ENCODE results near the gene TRPV4.

Gene TRPV4

GRCh38 chr12:109760930-109761921 is 72.0 kb downstream of the TRPV4 start:
- DNase-seq: no peak

DNA sequence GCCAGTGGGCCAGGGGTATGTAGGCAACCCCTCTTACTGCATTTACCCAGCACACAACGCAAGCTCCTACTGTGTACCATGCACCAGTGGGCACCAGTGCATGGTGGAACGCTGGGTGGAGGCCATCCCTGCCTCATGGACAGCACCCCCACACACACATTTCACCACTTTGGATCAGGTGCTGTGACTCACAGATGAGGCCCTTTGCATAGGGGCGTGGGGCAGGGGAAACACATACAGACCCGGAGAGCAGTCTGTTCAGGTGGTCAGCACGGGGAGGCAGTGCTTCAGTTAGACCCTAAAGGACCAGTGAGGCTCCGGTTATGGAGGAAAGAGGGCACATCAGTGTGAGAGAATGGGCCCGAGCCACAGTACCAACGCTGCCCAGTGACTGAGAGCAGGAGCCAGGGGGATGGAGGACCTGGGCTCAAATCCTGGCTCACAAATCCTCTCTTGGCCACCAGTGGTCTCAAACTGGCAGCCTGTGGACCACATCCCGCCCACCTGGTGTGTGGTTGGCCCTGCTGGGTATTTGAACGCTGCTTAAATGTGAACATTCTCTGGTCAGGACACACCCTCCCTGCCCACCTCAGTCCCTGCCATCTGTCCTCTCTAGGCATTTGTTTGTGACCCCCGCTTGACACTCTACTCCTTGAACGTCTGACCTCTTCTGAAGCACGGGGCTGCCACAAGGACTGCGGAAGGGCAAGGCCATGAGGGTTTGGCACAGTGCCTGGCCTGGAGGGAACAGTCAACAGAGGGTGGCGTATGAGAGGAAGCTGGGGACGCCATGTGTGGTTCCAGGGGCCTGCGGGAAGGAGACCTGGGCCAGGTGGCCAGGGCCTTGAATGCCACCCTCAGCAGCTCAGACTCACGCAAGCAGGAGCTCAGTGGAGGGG is 72.9 kb downstream of the TRPV4 start:
- DNase-seq: no peak

- DNase-seq: no peak
These were observed 73.6 kb downstream of the TRPV4 start for GRCh38 chr12:109759595-109759994.

DNA sequence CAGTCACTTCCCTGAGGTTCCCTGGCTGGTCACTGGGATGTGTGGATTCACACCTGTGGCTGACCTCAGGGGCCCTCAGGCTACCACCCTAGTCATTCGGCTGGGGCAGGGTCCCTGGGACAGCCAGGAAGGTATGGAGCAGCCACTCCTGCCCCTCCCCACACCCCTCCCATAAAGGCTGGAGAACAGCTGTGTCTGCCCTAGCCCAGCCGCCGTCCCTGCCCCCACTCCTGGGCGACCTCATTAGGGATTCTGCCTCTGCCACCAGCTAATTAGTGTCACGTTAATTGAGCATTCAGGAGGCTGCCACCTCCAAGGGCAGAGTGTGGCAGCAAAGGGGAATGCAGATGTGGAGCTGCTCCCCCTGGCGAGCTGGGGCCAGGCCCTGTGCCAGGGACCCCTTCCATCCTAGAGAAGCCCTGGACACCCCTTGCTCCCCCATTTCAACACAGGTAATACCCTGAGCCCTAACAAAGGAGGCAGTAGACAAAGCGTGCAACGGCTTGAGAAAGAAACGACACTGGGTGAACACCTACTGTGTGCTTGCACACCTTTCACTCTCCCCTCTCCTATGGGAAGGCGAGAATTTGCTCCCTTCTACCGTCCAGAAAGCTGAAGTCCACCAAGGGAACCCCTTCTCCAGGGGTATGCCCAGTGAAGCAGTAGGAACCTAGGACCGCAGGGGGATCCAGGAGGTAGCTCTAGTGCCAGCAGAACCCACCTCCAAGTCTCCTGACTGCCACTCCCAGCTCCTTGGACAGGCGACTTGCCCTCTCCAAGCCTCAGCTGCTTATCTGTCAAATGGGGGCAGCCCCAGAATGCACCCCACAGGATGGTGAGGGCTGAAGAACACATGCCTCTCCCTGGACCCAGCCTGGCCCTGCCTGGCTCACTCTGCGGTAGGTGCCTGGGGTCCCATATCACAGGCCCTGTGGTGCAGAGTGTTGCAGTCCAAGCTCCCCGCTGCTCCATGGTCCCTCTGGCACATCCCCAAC is 74.5 kb downstream of the TRPV4 start:
- DNase-seq: no peak

DNA sequence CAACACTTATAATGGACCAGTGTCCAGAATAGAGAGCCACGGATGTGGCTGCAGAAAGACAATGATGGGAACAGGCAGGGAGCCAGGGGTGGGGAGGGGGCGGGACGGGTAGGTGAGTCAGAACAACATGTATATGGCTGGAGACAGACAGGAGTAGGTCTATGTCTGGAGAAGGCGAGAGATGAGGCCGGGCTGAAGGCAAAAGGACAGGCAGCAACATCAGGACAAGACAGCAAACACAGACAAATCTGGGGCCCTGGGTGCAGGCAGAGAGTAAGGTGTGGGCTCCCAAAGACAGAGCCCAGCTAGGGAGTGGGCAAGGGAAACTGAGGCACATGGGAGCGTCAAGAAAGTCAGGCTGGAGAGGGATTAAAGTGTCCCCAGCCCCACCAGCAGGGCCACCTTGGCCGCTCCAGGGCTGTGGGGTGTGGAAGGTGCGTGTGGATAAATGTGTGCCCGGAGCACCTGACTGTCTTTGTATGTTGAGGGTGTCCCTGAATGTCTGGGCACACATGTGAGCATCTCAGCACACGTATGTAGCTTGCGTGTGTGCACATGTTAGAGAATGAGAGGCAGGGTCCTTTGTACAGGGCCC is 75.4 kb downstream of the TRPV4 start:
- no peak for DNase-seq

DNA sequence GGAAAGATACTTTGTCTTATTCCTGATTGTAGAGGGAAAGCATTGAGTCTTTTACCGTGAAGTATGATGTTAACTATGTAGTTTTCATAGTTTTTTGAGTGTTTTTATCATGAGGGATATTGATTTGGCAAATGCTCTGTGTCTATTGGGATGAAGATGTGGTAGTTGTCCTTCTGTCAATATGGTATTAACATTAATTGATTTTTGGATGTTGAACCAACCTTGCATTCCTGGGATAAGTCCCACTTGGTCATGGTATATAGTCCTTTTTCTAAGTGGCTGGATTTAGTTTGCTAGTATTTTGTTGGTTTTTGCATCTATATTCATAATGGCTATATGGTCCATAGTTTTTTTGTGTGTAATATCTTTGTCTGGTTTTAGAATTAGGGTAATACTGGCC is 76.7 kb downstream of the TRPV4 start:
- no peak for DNase-seq

- no peak for DNase-seq
These were observed 79.2 kb downstream of the TRPV4 start for GRCh38 chr12:109753959-109754358.

DNA sequence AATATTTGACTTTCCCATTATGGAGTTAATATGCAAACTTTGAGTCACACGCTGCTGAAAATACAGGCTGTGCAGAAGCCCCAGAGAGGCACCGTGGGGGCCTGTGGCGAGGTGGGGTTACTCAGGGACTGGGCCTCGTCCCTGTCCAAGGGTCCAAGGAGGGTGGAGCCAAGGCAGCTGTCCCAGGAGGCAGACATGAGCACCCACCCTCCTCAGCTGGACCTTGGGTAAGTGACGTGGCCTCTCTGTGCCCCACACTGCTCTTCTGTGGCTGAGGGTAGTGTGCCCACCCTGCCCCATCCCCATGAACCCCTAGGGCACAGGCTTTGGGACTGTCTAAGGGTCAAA is 80.2 kb downstream of the TRPV4 start:
- no peak for DNase-seq

- no peak for DNase-seq
These were observed 80.8 kb downstream of the TRPV4 start for GRCh38 chr12:109752117-109753053.

DNA sequence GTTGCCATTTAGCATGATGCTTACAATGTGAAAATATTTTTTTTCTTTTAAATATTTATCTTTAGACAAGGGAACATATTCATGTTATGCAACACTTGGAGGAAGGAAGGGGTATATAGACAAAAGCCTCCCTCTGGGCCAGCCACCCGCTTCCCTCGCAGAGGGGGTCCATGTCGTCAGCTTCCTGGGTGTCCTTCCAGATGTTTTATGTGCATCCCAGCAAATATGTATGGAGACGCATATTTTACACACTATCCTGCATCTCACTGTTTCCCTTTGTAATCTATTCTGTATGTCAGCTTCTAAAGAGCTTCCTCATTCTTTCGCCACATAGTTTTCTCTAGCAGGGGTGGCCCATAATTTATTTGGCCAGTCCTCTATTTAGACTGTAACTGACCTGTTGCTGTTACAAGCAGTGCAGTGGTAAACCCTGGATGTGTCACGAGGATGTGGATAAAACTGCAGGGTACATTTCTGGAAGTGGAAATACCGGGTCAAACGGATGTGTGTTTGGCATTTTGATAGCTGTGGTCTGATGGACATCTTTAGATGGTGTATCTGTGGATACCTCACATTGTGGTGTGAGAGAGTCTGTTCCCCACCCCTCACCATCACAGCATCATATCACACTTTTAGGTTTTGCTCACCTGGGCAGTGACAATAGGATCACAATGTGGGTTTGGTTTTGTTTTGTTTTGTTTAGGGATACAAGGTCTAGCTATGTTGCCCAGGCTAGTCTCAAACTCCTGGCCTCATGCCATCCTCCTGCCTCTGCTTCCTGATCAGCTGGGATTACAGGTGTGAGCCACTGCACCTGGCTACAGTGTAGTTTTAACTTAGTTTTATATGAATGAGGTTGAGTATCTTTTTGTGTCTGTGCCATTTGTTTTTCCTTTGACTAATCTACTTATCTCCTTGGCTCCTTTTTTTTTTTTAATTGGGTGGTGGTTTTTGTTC is 87.9 kb downstream of the TRPV4 start:
- DNase-seq: no peak

- DNase-seq: no peak
These were observed 89.2 kb downstream of the TRPV4 start for GRCh38 chr12:109744026-109744425.

DNA sequence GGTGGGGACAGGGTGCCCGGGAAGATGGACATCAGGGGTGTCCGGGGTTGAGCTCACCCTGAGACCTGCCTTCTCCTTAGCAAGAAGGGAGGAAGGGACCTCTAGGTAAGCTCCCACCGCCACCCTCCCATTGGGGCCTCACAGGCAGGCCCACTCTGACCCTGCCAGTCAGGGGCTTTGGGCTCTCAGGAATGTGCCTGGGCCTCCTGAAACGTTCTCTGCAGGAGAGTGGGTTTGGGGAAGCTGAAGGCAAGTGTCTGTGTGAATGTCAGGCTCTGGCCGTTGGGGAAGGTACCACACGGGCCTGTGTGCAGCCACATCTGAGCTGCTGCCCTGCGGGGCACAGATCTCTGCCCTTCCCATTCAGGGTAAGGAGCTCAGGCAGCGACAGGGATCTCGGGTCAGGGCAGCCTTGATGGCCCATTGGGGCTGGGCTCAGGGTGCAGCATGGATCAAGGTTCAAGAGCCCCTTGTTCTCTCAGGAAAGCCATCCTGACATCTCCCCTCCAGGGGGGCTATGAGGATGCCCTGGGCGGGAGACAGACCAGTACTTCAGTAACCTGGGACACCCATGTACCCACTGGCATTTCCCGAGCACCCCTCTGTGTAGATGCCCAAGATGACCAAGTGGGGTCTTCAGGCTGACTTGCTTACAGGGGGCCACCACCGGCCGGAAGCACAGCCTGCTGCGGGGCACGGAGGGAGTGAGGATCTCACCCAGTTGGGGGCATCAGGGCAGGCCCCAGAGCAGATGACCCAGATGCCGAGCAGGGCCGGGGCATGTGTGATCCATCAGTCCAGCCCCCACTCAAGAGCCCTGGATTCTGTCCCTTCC is 89.9 kb downstream of the TRPV4 start:
- DNase-seq: no peak

DNA sequence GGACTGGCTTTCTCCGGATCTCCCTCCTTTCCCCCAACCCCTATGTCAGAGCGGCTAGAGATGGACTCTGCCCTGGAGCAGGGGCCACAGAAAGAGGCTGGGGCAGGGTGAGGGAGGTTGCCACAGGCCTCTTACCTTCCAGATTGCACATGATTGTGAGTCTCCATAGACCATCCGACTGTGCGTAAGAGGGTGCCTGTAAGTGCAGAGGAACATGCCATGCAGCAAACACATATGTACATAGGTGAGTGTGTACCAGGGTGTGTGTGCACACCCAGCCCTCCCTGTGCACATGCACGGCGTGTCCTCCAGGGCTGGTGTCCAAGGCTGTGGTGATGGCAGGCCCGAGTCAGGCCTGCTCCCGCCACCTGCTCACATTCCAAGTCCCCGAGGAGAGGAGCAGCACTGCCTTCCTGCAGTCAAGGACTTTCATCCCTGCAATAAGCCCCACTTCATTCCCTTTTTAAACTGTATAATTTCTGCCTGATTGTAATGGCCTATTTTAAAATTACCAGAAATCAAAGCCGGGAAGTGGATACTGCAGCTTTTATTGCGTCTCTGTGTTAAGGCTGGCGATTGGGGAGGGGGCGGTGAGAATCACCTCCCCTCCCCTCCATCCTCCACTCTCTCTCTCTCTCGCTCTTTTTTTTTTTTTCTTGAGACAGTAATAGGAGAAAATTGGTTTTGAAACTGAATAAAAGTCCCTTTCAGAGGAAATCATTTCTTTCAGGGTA is 91.1 kb downstream of the TRPV4 start:
- no peak for DNase-seq

DNA sequence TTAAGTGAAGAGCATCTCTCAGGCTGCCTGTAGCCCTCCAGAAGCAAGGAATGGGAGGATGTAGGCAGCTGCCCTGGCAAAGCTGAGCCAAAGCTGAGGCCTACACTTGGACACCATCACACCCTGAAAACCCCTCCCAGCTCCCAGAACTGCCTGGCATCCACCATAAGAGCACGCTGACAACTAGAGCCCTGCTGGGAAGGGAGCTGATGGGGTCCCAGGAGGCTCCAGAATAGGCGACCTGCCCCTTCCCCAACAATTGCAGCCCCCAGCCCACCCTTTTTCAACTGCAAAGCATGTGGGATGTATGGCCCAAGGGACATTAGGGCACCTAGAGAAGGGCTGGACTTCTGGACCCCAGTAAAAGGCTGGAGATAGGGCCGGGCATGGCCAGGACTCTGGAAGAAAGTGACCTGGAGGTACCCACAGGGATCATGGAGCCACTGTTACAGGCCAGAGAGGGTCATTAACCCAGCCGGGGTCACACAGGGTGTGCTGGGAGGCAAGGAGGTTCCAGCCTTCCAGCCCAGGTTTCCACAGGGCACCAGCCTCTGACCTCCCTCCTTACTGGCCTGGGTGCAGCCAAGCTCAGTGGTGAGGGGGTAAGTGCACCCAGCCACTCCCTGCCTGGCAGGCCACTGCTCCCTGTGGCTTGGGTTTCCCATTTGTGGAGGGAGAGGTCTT is 91.8 kb downstream of the TRPV4 start:
- no peak for DNase-seq

GRCh38 chr12:109740694-109741245 is 92.4 kb downstream of the TRPV4 start:
- DNase-seq: no peak

DNA sequence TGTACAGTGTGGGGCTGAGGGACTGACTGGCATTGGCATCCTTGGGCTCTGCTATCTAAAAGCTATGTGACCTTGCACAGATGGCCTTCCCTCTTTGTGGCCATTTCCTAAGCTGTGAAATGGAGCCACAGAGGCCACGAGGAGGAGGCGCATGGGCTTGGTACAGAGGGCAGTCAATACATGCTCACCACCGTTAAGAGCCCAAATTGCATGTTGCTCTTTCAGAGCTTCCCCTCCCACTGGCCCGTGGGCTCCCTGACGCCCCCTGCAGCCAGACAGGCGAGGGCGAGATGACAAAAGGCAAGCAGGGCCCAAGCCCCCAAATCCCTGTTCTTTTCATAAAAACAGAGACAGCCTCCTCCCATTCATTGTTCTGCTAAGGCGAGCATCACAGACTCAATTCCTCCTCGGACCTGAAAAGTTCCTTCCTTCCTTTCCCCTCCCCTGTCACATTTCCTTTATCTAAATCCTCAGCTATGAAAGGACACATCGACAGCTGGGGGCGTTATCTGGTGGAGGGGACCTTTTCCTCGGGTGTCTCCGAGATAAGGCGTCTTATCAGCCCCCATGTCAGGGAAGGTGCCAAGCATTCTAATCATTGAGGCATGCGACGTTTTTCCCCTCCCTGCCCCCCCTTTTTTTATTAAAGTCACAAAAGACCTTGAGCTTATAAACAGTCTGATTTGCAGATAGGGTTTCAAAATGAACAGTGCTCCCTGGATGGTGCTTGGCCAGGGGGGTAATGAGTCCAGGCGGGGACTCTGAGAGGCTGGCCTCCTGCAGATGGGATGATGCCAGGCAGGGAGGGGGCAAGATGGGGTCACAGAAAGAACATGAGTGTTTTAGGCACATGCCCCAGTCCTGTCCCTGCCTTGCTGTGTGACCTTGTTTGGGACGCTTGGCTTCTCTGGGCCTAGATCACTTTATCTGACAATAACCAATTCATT is 93.2 kb downstream of the TRPV4 start:
- no peak for DNase-seq
